Measurements from ENCODE around the gene RNF32.

RNF32 gene

GRCh38 chr7:156651474-156651873 lies 10.9 kb downstream of the RNF32 start:
- no peaks in the 10 kb centered on the region for H3K36me3 ChIP-seq (ENCODE audit: control insufficient read depth, insufficient read depth, low read length)
- H3K4me1 ChIP-seq (ENCODE audit: control insufficient read depth, insufficient read depth, low read length, poor library complexity, severe bottlenecking): no peaks in the 10 kb centered on the region
- 86 to 100% methylated on average over 1 to 3 of the region's 4 CpGs for WGBS, 2 experiments (ENCODE audit: insufficient coverage in 2 of 2)

DNA sequence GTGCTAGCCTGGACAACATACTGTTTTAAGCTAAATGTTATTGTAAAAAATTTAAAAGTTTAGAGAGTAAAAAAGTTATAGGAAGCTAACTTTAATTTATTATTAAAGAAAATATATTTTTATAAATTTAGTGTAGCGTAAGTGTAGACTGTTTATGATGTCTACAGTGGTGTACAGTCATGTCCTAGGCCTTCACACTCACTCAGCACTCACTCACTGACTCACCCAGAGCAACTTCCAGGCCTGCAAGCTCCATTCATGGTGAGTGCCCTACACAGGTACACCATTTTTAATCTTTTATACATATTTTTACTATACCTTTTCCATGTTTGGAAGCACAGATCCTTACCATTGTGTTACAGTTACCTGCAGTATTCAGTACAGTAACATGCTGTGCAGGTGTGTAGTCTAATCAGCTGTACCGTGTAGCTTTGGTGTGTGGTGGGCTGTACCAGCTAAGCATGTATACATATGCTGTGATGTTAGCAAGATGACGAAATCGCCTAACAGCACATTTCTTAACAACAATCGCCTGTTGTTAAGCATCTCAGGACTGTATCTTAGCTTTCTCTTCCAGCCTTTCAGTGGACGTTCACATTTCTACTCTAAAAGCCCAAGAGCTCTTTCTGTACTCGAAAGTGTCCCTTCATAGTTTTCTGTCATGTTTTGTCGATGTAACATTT lies 12.5 kb downstream of the RNF32 start:
- H3K36me3 ChIP-seq (ENCODE audit: control insufficient read depth, insufficient read depth, low read length): no peaks in the 10 kb centered on the region
- WGBS, 2 experiments (ENCODE audit: insufficient coverage in 2 of 2): 92 to 95% methylated on average over 6 to 7 of the region's 8 CpGs
- H3K9me3 ChIP-seq (ENCODE audit: control insufficient read depth, low read length): no peaks in the 10 kb centered on the region
- no peak overlapping the region for H3K27ac ChIP-seq (ENCODE audit: low read depth, low read length, severe bottlenecking)
- no peaks in the 10 kb centered on the region for H3K4me1 ChIP-seq (ENCODE audit: control insufficient read depth, insufficient read depth, low read length, poor library complexity, severe bottlenecking)
- H3K4me3 ChIP-seq (ENCODE audit: extremely low read depth, insufficient read depth, low read length, poor library complexity, severe bottlenecking): no peak overlapping the region

More at GRCh38 chr7:156651474-156651873, 10.9 kb downstream of the RNF32 start:
- no peak overlapping the region for H3K27ac ChIP-seq (ENCODE audit: low read depth, low read length, severe bottlenecking)
- H3K4me3 ChIP-seq (ENCODE audit: extremely low read depth, insufficient read depth, low read length, poor library complexity, severe bottlenecking): no peak overlapping the region
- H3K9me3 ChIP-seq (ENCODE audit: control insufficient read depth, low read length): no peaks in the 10 kb centered on the region

DNA sequence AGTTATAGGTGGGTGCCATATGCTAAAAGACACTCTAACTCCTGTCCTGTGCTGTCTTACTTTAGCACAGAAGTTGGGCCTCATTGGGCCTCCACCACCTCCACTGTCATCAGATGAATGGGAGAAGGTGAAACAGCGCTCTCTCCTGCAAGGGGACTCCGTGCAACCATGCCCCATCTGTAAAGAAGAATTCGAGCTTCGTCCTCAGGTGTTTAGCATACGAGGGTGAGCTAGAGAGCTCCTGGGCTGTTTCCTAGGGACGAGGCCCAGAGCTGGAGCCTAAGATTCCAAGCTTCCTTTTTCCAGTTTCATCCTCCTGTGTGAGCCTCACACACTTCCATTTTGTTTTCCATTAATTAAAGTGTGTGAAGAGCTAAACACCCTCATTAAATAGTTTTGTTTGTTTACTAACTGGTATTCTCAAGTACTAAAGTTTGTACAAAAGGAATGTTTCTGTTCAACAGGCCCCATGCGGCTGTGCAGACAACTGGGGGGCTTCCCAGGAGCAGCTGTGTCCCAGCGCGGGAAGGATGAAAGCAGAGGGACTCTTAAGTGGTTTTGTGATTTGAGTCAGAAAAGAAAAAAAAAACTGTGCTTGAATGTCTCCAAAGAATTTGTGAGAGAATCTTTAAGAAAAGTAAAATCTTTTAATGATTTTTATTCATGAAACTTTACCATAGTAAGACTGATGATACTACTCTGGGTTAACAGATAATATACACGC lies 14.1 kb downstream of the RNF32 start:
- H3K9me3 ChIP-seq (ENCODE audit: control insufficient read depth, low read length): no peaks in the 10 kb centered on the region
- H3K4me1 ChIP-seq (ENCODE audit: control insufficient read depth, insufficient read depth, low read length, poor library complexity, severe bottlenecking): no peaks in the 10 kb centered on the region
- WGBS, 2 experiments (ENCODE audit: insufficient coverage in 2 of 2): 80 to 94% methylated on average over 7 to 8 of the region's 10 CpGs
- no peak overlapping the region for H3K4me3 ChIP-seq (ENCODE audit: extremely low read depth, insufficient read depth, low read length, poor library complexity, severe bottlenecking)
- H3K27ac ChIP-seq (ENCODE audit: low read depth, low read length, severe bottlenecking): no peak overlapping the region
- no peaks in the 10 kb centered on the region for H3K36me3 ChIP-seq (ENCODE audit: control insufficient read depth, insufficient read depth, low read length)

- H3K4me1 ChIP-seq (ENCODE audit: control insufficient read depth, insufficient read depth, low read length, poor library complexity, severe bottlenecking): no peaks in the 10 kb centered on the region
- WGBS, 2 experiments (ENCODE audit: insufficient coverage in 2 of 2): 84 to 88% methylated on average over 4 to 6 of the region's 6 CpGs
- H3K36me3 ChIP-seq (ENCODE audit: control insufficient read depth, insufficient read depth, low read length): no peaks in the 10 kb centered on the region
- H3K4me3 ChIP-seq (ENCODE audit: extremely low read depth, insufficient read depth, low read length, poor library complexity, severe bottlenecking): no peak overlapping the region
- H3K9me3 ChIP-seq (ENCODE audit: control insufficient read depth, low read length): no peaks in the 10 kb centered on the region
- H3K27ac ChIP-seq (ENCODE audit: low read depth, low read length, severe bottlenecking): no peak overlapping the region
Measured at GRCh38 chr7:156655251-156655650, 14.7 kb downstream of the RNF32 start.

DNA sequence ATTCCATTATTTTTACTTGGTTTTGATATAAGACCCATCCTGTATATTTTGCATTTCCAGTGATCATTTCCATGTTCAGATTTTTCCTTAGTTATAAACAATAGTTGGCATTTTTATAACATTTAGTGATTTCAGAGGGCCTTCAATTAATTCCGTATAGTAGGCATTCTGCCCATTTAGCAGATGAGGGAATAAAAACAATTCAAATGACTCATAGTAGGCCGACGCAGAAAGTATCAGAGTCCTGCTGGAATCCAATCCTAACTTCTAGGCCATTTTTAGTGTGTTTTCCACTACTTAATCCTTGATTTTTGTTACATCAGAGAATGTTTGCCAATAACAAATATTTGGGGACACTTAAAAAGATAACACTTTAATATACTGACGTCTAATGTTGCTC lies 15.4 kb downstream of the RNF32 start:
- no peak overlapping the region for H3K27ac ChIP-seq (ENCODE audit: low read depth, low read length, severe bottlenecking)

DNA sequence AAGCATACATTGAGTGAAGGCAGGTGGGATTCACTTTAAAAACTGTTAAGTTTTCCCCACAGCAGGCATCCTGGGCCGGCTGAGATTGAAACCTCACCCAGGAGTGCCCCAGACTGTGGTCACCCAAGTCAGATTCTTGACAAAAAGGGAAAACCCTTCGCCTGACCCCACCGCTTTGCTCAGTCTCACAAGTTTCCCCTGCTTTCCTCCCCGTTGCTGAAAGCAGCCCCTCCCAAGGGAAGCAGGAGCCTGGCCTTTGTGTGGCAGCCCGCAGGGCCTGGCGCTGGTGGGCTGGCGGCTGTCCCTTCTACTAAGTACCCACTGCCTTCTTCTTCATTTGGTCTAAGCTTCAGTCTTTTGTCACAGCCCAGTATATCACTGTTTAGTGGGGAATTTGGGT lies 16.0 kb downstream of the RNF32 start:
- WGBS, 2 experiments (ENCODE audit: insufficient coverage in 2 of 2): 62 to 69% methylated on average over 5 of the region's 7 CpGs
- Histone ChIP-seq H3K9me3 (ENCODE audit: control insufficient read depth, low read length) (no peaks in the 10 kb centered on the region), H3K27ac (ENCODE audit: low read depth, low read length, severe bottlenecking) (no peak overlapping the region), H3K4me3 (ENCODE audit: extremely low read depth, insufficient read depth, low read length, poor library complexity, severe bottlenecking) (no peak overlapping the region), H3K36me3 (ENCODE audit: control insufficient read depth, insufficient read depth, low read length) (no peaks in the 10 kb centered on the region), H3K4me1 (ENCODE audit: control insufficient read depth, insufficient read depth, low read length, poor library complexity, severe bottlenecking) (no peaks in the 10 kb centered on the region)

More for the DNA sequence above, 15.4 kb downstream of the RNF32 start:
- no CpG with 5 or more reads among the region's 4 CpGs for WGBS, 2 experiments (ENCODE audit: insufficient coverage in 2 of 2)
- Histone ChIP-seq H3K4me3 (ENCODE audit: extremely low read depth, insufficient read depth, low read length, poor library complexity, severe bottlenecking) (no peak overlapping the region), H3K9me3 (ENCODE audit: control insufficient read depth, low read length) (no peaks in the 10 kb centered on the region), H3K4me1 (ENCODE audit: control insufficient read depth, insufficient read depth, low read length, poor library complexity, severe bottlenecking) (no peaks in the 10 kb centered on the region), H3K36me3 (ENCODE audit: control insufficient read depth, insufficient read depth, low read length) (no peaks in the 10 kb centered on the region)

DNA sequence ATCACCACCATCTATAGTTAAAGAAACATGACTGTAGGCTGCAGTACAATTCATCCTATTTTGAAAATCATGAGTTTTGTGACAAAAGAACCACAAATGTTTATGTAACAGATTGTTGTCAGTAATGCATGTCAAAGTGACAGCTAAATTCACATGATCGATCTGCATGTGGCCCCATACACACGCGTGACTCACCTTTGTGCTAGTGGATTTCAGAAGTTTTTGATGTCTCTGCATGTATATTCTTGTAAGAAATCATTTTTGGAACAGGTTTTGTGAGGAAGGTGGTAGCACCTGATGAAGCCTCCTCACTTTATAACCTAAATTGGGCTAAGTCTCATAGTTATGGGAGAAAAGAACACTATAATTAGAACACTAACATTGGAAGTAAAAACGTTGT lies 17.1 kb downstream of the RNF32 start:
- H3K9me3 ChIP-seq (ENCODE audit: control insufficient read depth, low read length): no peaks in the 10 kb centered on the region
- no peaks in the 10 kb centered on the region for H3K36me3 ChIP-seq (ENCODE audit: control insufficient read depth, insufficient read depth, low read length)
- H3K27ac ChIP-seq (ENCODE audit: low read depth, low read length, severe bottlenecking): no peak overlapping the region
- H3K4me3 ChIP-seq (ENCODE audit: extremely low read depth, insufficient read depth, low read length, poor library complexity, severe bottlenecking): no peak overlapping the region
- H3K4me1 ChIP-seq (ENCODE audit: control insufficient read depth, insufficient read depth, low read length, poor library complexity, severe bottlenecking): no peaks in the 10 kb centered on the region
- WGBS, 2 experiments (ENCODE audit: insufficient coverage in 2 of 2): 90 to 100% methylated on average over 3 of the region's 4 CpGs

- 90 to 94% methylated on average over 2 to 3 of the region's 6 CpGs for WGBS, 2 experiments (ENCODE audit: insufficient coverage in 2 of 2)
Measured at GRCh38 chr7:156659203-156659602, 18.6 kb downstream of the RNF32 start.

DNA sequence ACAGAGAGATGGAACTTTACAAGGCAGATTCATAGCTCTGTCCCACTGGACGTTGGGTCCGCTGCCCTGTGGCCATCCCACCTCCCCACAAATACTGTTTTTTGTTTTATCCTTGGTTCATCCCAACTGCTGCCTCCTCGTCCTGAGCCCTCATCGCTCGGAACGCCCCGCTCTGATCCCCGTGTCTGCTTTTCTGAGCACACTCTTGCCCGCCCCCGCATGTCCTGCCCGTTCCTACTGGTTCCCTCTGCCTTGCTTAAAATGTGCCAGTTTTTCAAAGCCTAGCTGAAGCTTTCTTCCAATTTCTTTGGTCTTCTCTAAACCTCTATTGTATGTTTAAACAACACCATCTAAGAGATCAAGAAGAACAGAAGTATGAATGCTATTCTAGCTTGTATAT lies 19.4 kb downstream of the RNF32 start:
- Histone ChIP-seq H3K9me3 (ENCODE audit: control insufficient read depth, low read length) (no peaks in the 10 kb centered on the region), H3K4me1 (ENCODE audit: control insufficient read depth, insufficient read depth, low read length, poor library complexity, severe bottlenecking) (no peaks in the 10 kb centered on the region), H3K4me3 (ENCODE audit: extremely low read depth, insufficient read depth, low read length, poor library complexity, severe bottlenecking) (no peak overlapping the region), H3K27ac (ENCODE audit: low read depth, low read length, severe bottlenecking) (no peak overlapping the region), H3K36me3 (ENCODE audit: control insufficient read depth, insufficient read depth, low read length) (no peaks in the 10 kb centered on the region)
- WGBS, 2 experiments (ENCODE audit: insufficient coverage in 2 of 2): 87 to 94% methylated on average over 11 of the region's 11 CpGs

More at GRCh38 chr7:156659203-156659602, 18.6 kb downstream of the RNF32 start:
- H3K27ac ChIP-seq (ENCODE audit: low read depth, low read length, severe bottlenecking): no peak overlapping the region
- no peak overlapping the region for H3K4me3 ChIP-seq (ENCODE audit: extremely low read depth, insufficient read depth, low read length, poor library complexity, severe bottlenecking)
- no peaks in the 10 kb centered on the region for H3K4me1 ChIP-seq (ENCODE audit: control insufficient read depth, insufficient read depth, low read length, poor library complexity, severe bottlenecking)
- no peaks in the 10 kb centered on the region for H3K36me3 ChIP-seq (ENCODE audit: control insufficient read depth, insufficient read depth, low read length)
- H3K9me3 ChIP-seq (ENCODE audit: control insufficient read depth, low read length): no peaks in the 10 kb centered on the region

DNA sequence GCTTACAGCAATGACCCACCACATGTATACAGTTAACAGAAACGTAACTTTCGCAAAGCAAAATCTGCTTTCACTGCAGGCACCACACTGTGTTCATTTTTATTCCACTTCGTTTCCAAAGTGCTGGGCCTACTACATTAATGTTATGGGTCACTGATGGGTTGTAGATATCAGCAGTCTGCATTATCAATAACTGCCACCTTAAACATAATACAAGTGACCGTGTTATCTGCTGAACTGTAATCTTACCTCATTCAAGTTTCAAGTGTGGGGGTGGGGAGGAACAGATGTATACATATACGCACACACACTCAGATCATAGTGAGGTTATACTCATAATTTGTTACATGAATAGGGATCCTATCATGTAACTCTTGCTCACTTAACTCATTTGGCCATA lies 21.1 kb downstream of the RNF32 start:
- Histone ChIP-seq H3K36me3 (ENCODE audit: control insufficient read depth, insufficient read depth, low read length) (no peaks in the 10 kb centered on the region), H3K9me3 (ENCODE audit: control insufficient read depth, low read length) (no peaks in the 10 kb centered on the region), H3K27ac (ENCODE audit: low read depth, low read length, severe bottlenecking) (no peak overlapping the region), H3K4me3 (ENCODE audit: extremely low read depth, insufficient read depth, low read length, poor library complexity, severe bottlenecking) (no peak overlapping the region), H3K4me1 (ENCODE audit: control insufficient read depth, insufficient read depth, low read length, poor library complexity, severe bottlenecking) (no peaks in the 10 kb centered on the region)
- 80 to 92% methylated on average over 1 to 3 of the region's 5 CpGs for WGBS, 2 experiments (ENCODE audit: insufficient coverage in 2 of 2)

GRCh38 chr7:156662277-156662676 lies 21.7 kb downstream of the RNF32 start:
- Histone ChIP-seq H3K4me3 (ENCODE audit: extremely low read depth, insufficient read depth, low read length, poor library complexity, severe bottlenecking) (no peak overlapping the region), H3K36me3 (ENCODE audit: control insufficient read depth, insufficient read depth, low read length) (no peaks in the 10 kb centered on the region), H3K4me1 (ENCODE audit: control insufficient read depth, insufficient read depth, low read length, poor library complexity, severe bottlenecking) (no peaks in the 10 kb centered on the region), H3K9me3 (ENCODE audit: control insufficient read depth, low read length) (no peaks in the 10 kb centered on the region), H3K27ac (ENCODE audit: low read depth, low read length, severe bottlenecking) (no peak overlapping the region)
- WGBS, 2 experiments (ENCODE audit: insufficient coverage in 2 of 2): 83% methylated on average over 1 of the region's 4 CpGs; no CpG with 5 or more reads in 1 of the 2 experiments

All from mesodermal cell (in vitro differentiated cells).